ENCODE data around the gene ZNF621. TPM values are rescaled to one million over a fixed set of nuclear protein-coding genes. Genes with fewer than 3 reads are reported as not detected.

The ZNF621 gene
- polyA plus RNA-seq, 6 donors from 2014 or later: 2.1 to 4.0 (median 2.5) TPM

DNA sequence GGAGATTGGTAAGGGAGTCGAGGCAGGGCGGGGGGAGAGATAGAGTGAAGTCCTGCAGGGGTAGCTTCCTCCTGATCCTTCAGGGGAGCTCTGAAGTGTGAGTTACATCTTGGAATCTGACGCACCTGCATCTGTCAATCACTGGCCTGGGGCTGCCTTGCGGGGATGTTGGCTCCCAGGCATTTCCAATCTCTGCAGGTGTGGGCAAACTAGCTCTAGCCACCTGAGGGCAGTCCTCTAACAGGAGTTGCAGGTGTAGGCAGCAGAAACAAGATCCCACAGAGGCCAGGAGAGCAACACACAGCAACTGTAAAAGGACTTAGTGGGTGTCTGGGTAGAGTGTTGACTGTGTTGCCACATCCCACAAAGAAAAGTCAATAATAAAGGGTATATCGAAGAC, 63.6 kb downstream of the ZNF621 start:
- no peaks in the 10 kb centered on the region for H3K36me3 Mint-ChIP-seq
- H3K27ac Mint-ChIP-seq: peak overlapping the region in 3 of 6 donors; percentile 17 to 41 (median 22)
- peaks cover 10 to 11% (median 10%) of the 10 kb centered on the region in 3 donors for H3K4me1 Mint-ChIP-seq

More for the DNA sequence above, 63.6 kb downstream of the ZNF621 start:
- no peaks in the 10 kb centered on the region for H3K9me3 Mint-ChIP-seq
- no peak for DNase-seq
- peaks cover 8 to 13% (median 12%) of the 10 kb centered on the region in 3 donors for H3K27me3 Mint-ChIP-seq
- H3K4me3 Mint-ChIP-seq: no peak overlapping the region
- ATAC-seq (ENCODE audit: low read depth in 2 of 2): peak in 1 of 2 donors; percentile 34

Other genes starting within 250 kb of the ZNF621 start
- 100 to 1,000 TPM in 2 of 6 donors, 10 to 100 TPM in 4; 92.3 to 142 (median 97.8) TPM for gene EIF1B, start 215.3 kb upstream of the ZNF621 start, polyA plus RNA-seq (ENCODE audit: low read depth in 6 of 6)
- gene ENTPD3, start 137.8 kb upstream of the ZNF621 start, polyA plus RNA-seq (ENCODE audit: low read depth in 6 of 6): not detected
- 1,000 to 10,000 TPM in 2 of 6 donors, 100 to 1,000 TPM in 4; 532 to 1,400 (median 952) TPM for gene RPL14, start 67.6 kb upstream of the ZNF621 start, polyA plus RNA-seq (ENCODE audit: low read depth in 6 of 6)
- gene ZNF619, start 47.8 kb upstream of the ZNF621 start, polyA plus RNA-seq (ENCODE audit: low read depth in 6 of 6): 1 to 10 TPM in 5 of 6 donors, not detected in 1; 3.7 to 9.1 (median 5.6) TPM
- gene ZNF620, start 18.9 kb upstream of the ZNF621 start, polyA plus RNA-seq (ENCODE audit: low read depth in 6 of 6): 1 to 10 TPM in 5 of 6 donors, not detected in 1; 2.8 to 4.3 (median 3.4) TPM

Data from naive B cell (primary cell).